Measurements from ENCODE around the gene NOS1AP.

DNA sequence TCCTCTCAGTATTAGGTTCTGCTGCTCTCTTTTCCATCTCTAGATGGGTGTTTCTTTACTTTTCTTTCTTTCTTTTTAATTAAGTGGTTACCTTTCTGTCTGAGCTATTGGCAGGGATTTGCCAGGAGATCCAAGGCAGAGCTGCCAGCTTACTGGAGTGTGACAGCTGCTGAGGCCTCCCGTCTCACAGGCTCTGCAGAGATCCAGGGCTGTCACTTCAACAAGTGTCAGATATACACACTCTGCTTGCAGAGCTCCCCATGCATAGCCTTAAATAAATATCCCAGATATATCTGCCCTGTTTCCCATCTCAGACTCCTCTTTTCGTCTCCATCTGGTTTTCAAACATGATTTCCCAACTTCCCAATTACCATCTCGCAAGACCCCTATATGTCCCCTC lies 124.3 kb downstream of the NOS1AP start:
- TF ChIP-seq CTCF (IDR thresholded peaks at IDR 0.05) (no peak), POLR2A (IDR thresholded peaks at IDR 0.05) (no peak)

Data from vagina (tissue), 2 donors.